ENCODE measurements around the gene PRDX5. TPM values are rescaled to one million over a fixed set of nuclear protein-coding genes. Genes with fewer than 3 reads are reported as not detected.

The PRDX5 gene
- total RNA-seq, 6 experiments from 2014 or later: 84.0 to 172 (median 89.3) TPM

GRCh38 chr11:64355078-64355940, 37.4 kb downstream of the PRDX5 start:
- no peaks in the 10 kb centered on the region for H3K27me3 ChIP-seq
- no peaks in the 10 kb centered on the region for H3K36me3 ChIP-seq
- intact Hi-C loops (cut with DNase I): no loop called here
- DNase-seq (peak; percentile 82 to 88 (median 82)), ATAC-seq (peak; percentile 69 to 84 (median 75))
- WGBS (ENCODE audit: insufficient coverage, low coverage, low lambda C conversion rate, missing lambda C conversion rate): 22% methylated on average over 15 of the region's 23 CpGs
- no peaks in the 10 kb centered on the region for H3K9me3 ChIP-seq
- peaks cover 0 to 28% (median 2%) of the 10 kb centered on the region in 4 donors for H3K4me1 ChIP-seq
- TF ChIP-seq POLR2A (IDR thresholded peaks at IDR 0.05): peak; percentile 54
- TF ChIP-seq CTCF (IDR thresholded peaks at IDR 0.05): peak; percentile 65 to 77 (median 70)
- H3K27ac ChIP-seq: peak overlapping the region; percentile 45 to 69 (median 62)
- peak overlapping the region; percentile 32 to 45 (median 43) for H3K4me3 ChIP-seq

- 82% methylated on average over 16 of the region's 25 CpGs for WGBS (ENCODE audit: insufficient coverage, low coverage, low lambda C conversion rate, missing lambda C conversion rate)
- intact Hi-C loops (cut with DNase I): no loop called here
- TF ChIP-seq CTCF (IDR thresholded peaks at IDR 0.05): peak in 1 of 4 donors; percentile 11
- TF ChIP-seq POLR2A (IDR thresholded peaks at IDR 0.05): no peak
Observed at GRCh38 chr11:64356498-64357411, 38.8 kb downstream of the PRDX5 start.

GRCh38 chr11:64357446-64357845, 39.5 kb downstream of the PRDX5 start:
- Histone ChIP-seq H3K27ac (no peak overlapping the region), H3K4me1 (peaks cover 0 to 28% (median 2%) of the 10 kb centered on the region in 4 donors), H3K9me3 (no peaks in the 10 kb centered on the region), H3K27me3 (no peaks in the 10 kb centered on the region), H3K36me3 (peaks cover 0 to 10% (median 7%) of the 10 kb centered on the region in 4 donors), H3K4me3 (no peak overlapping the region)
- intact Hi-C loops (cut with DNase I): no loop called here
- DNase-seq (no peak), ATAC-seq (no peak)
- TF ChIP-seq POLR2A (IDR thresholded peaks at IDR 0.05) (no peak), CTCF (IDR thresholded peaks at IDR 0.05) (no peak)
- no CpG with 5 or more reads among the region's 6 CpGs for WGBS (ENCODE audit: insufficient coverage, low coverage, low lambda C conversion rate, missing lambda C conversion rate)

More at GRCh38 chr11:64356498-64357411, 38.8 kb downstream of the PRDX5 start:
- Histone ChIP-seq H3K4me3 (no peak overlapping the region), H3K9me3 (no peaks in the 10 kb centered on the region), H3K4me1 (peaks cover 0 to 28% (median 2%) of the 10 kb centered on the region in 4 donors), H3K27me3 (no peaks in the 10 kb centered on the region), H3K27ac (no peak overlapping the region), H3K36me3 (peaks cover 0 to 3% (median 1%) of the 10 kb centered on the region in 4 donors)
- DNase-seq (no peak), ATAC-seq (no peak)

- no peaks in the 10 kb centered on the region for H3K9me3 ChIP-seq
- DNase-seq: no peak
- H3K27ac ChIP-seq: peak overlapping the region; percentile 65 to 74 (median 70)
- WGBS (ENCODE audit: insufficient coverage, low coverage, low lambda C conversion rate, missing lambda C conversion rate): 17% methylated on average over 2 of the region's 13 CpGs
- ATAC-seq: no peak
- TF ChIP-seq POLR2A (IDR thresholded peaks at IDR 0.05): no peak
- no peak for TF ChIP-seq CTCF (IDR thresholded peaks at IDR 0.05)
- peaks cover 0 to 12% (median 8%) of the 10 kb centered on the region in 4 donors for H3K36me3 ChIP-seq
- H3K4me1 ChIP-seq: peaks cover 0 to 28% (median 2%) of the 10 kb centered on the region in 4 donors
- intact Hi-C loops (cut with DNase I): no loop called here
- peak overlapping the region in 2 of 3 donors; percentile 71 to 88 for H3K4me3 ChIP-seq
- H3K27me3 ChIP-seq: no peaks in the 10 kb centered on the region
Observed at GRCh38 chr11:64357904-64358535, 40.1 kb downstream of the PRDX5 start.

Measured in right lobe of liver (tissue), 6 donors.